Measurements from ENCODE around the gene HNRNPL.
A peak's percentile ranks its signal among the peaks of the same experiment; 100 is the strongest.

HNRNPL gene

DNA sequence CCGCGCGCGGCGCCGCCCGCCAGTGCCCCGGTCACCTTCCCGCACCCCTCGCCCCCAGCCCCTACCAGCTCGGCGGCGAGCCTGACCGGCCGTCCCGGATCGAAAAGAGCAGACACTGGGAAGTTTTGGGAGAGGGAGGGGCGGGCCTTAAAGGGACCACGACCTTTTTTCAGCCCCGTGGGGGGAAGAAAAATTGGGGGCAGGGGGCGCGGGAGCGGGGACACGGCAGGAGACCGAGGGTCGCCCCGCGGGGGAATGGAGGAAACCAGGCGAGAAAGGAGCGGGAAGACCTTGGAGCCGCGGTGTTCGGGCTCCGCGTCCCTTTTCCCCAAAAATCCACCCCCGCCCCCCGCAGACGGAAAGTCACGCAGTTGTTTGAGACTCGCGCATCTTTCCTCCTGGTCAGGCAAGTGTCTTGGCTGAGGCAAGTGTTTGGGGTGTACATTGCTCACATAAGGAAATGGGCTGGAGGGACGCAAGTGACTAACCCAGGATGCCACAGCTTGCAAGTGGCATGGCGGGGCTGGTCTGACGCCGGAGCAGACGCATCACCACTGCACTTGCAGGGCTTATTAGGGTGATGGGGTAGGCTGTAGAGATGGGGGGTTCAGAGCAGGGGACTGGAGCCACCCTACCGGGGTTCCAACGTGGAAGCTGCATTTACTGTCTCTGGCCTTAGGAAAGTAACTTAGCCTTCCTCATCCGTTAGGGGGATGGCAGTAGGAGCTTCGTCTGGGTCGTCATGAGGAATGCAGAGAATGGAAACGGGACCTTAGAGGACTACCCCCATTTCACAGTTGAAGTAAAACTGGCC is 2.7 kb upstream of the HNRNPL start:
- peak; percentile 77 for DNase-seq (ENCODE audit: low read depth)
- H3K4me3 ChIP-seq (ENCODE audit: low read depth, low read length), result peak overlapping the region; percentile 76
- TF ChIP-seq, protein P1, sequence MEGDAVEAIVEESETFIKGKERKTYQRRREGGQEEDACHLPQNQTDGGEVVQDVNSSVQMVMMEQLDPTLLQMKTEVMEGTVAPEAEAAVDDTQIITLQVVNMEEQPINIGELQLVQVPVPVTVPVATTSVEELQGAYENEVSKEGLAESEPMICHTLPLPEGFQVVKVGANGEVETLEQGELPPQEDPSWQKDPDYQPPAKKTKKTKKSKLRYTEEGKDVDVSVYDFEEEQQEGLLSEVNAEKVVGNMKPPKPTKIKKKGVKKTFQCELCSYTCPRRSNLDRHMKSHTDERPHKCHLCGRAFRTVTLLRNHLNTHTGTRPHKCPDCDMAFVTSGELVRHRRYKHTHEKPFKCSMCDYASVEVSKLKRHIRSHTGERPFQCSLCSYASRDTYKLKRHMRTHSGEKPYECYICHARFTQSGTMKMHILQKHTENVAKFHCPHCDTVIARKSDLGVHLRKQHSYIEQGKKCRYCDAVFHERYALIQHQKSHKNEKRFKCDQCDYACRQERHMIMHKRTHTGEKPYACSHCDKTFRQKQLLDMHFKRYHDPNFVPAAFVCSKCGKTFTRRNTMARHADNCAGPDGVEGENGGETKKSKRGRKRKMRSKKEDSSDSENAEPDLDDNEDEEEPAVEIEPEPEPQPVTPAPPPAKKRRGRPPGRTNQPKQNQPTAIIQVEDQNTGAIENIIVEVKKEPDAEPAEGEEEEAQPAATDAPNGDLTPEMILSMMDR (IDR thresholded peaks at IDR 0.05; ENCODE audit: low read depth, low read length), result no peak
- TF ChIP-seq POLR2A (IDR thresholded peaks at IDR 0.05; ENCODE audit: extremely low read depth, insufficient read length), result no peak
- TF ChIP-seq, protein P2, sequence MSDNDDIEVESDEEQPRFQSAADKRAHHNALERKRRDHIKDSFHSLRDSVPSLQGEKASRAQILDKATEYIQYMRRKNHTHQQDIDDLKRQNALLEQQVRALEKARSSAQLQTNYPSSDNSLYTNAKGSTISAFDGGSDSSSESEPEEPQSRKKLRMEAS (IDR thresholded peaks at IDR 0.05; ENCODE audit: low read depth, low read length), result no peak
- TF ChIP-seq MYC (IDR thresholded peaks at IDR 0.05; ENCODE audit: low read depth, low read length), result no peak

DNA sequence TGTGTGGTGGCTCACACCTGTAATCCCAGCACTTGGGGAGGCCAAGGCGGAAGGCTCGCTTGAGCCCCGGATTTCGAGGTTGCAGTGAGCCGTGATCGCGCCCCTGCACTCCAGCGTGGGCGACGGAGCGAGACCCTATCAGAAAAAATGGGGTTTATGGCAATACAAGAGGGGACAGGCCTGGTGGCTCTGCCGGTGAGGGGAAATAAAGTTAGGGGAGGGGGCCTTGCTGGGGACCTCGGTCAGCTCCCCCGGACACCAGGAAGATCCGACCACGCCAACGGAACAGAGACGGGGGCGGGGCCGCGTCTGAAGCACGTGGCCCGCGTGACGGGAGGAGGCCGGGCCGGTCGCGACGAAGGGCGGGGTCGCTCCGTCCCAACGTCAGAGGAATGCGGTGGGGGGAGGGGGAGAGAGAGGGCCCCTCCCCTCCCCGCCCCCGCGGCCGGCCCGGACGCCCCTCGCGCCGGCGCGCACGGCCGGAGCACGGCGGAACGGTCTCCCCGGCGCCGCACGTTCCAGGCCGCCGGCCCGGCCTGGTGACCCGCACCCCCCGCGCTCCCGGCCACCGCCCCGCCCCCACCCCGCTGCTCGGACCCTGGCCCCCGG is 1.9 kb upstream of the HNRNPL start:
- peak overlapping the region; percentile 76 for H3K4me3 ChIP-seq (ENCODE audit: low read depth, low read length)
- DNase-seq (ENCODE audit: low read depth), result peak; percentile 92
- TF ChIP-seq POLR2A (IDR thresholded peaks at IDR 0.05; ENCODE audit: extremely low read depth, insufficient read length), result peak; percentile 55
- TF ChIP-seq MYC (IDR thresholded peaks at IDR 0.05; ENCODE audit: low read depth, low read length), result peak; percentile 95
- TF ChIP-seq, protein P2 (IDR thresholded peaks at IDR 0.05; ENCODE audit: low read depth, low read length), result peak; percentile 99
- TF ChIP-seq, protein P1 (IDR thresholded peaks at IDR 0.05; ENCODE audit: low read depth, low read length), result no peak

DNA sequence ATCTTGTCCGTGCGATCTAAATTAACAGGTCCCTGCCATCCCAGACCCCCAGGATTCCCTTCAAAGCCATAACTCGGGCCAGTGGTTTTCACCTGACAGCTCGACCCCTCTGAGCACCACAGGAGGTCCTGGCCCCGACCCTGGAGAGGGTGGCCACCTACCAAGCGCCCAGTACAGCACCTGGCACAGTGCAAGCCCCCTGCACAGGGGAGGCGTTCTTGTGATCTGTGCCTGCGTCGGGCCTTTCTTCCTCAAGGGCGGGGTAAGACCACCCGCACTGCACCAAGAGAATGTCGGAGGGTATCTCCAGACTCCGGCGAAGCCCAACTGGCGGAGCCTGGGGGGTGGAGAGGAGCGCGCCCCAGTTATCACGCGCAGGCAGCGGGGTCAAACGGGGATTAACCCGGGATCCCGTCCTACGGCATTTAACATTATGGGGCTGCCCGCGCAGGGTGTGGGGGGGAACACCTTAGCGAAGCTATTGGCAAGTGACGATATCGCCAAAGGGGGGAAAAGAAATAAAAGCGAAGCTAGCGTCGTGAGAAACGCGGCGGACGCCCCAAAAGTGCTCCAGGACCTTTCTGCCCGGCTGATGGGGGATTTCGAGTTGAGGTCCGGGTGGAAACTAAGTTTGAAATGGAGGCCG is 1.3 kb upstream of the HNRNPL start:
- TF ChIP-seq, protein P2 (IDR thresholded peaks at IDR 0.05; ENCODE audit: low read depth, low read length), result no peak
- TF ChIP-seq POLR2A (IDR thresholded peaks at IDR 0.05; ENCODE audit: extremely low read depth, insufficient read length) (no peak), MYC (IDR thresholded peaks at IDR 0.05; ENCODE audit: low read depth, low read length) (no peak)
- TF ChIP-seq, protein P1 (IDR thresholded peaks at IDR 0.05; ENCODE audit: low read depth, low read length), result no peak
- H3K4me3 ChIP-seq (ENCODE audit: low read depth, low read length), result peak overlapping the region; percentile 57
- DNase-seq (ENCODE audit: low read depth), result no peak

DNA sequence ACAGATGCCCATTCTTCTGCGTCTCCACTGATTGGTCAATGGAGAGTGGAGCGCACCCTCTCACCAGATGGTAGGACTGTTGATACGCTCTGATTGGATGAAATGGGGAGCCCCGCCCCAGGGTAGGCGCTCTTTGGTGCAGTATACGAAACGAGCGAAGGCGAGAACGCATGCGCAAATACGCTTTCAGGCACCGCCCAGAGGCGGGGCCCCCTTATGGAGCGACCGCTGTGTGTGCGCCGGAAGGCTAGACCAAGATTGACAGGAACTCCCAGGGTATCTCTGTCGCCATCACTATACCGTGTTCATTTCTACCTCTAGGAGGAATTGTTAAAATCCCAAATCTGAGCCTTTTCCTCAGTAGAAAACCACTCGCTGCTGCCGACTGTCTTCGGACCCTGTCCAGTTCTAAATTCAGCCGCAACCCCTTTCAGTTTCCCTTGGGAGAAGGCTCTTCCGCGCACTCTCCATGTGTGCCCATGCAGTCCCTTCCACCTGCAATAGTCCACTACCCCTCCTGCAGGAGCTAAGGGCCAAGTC is 720 bp upstream of the HNRNPL start:
- H3K4me3 ChIP-seq (ENCODE audit: low read depth, low read length), result peak overlapping the region; percentile 57
- peak; percentile 99 for DNase-seq (ENCODE audit: low read depth)

More for the DNA sequence above, 720 bp upstream of the HNRNPL start:
- TF ChIP-seq, protein P1 (IDR thresholded peaks at IDR 0.05; ENCODE audit: low read depth, low read length), result no peak
- TF ChIP-seq, protein P2 (IDR thresholded peaks at IDR 0.05; ENCODE audit: low read depth, low read length), result peak; percentile 30; the same call in 1 of the 2 replicates
- peak; percentile 67 for TF ChIP-seq POLR2A (IDR thresholded peaks at IDR 0.05; ENCODE audit: extremely low read depth, insufficient read length)
- TF ChIP-seq MYC (IDR thresholded peaks at IDR 0.05; ENCODE audit: low read depth, low read length), result peak; percentile 9; the same call in 1 of the 2 replicates
